A549 (cell line): ENCODE measurements around the gene NME7. TPM values are rescaled to one million over a fixed set of nuclear protein-coding genes. Genes with fewer than 3 reads are reported as not detected.

Source experiments
- ATAC-seq, 2 experiments: fragments of 200-7000 bp in 1 of 2; fragments of >200 bp in 1 of 2; cut with Nextera tagmentation in 1 of 2; cut with Tn5 transposase in 1 of 2; 3 replicates each; pipeline versions ENCODE4 v1.8.0 to v1.9.1; 2018 to 2020; ENCODE audit warnings: mild to moderate bottlenecking in 1 of 2, moderate library complexity in 1 of 2
- CTCF ChIA-PET: fragments of 300-600 bp; sonication (Branson Sonifier 250); formaldehyde crosslinking; extraction: SDS; loops from one replicate; lab custom pipeline; 2021; ENCODE audit warnings: antibody characterized with exemption, inconsistent platforms; lab: Yijun Ruan, JAX
- POLR2A ChIA-PET: fragments of 350-600 bp; formaldehyde crosslinking; extraction: SDS; loops from one replicate; lab custom pipeline; 2021; ENCODE audit warnings: antibody characterized with exemption, inconsistent platforms; lab: Yijun Ruan, JAX
- DNase-seq, 2 experiments: peaks; one replicate each; pipeline versions ENCODE4 v3.0.0 to v3.0.0-alpha.2; 2011 to 2016; ENCODE audit warnings: low read depth in 1 of 2, low spot score in 1 of 2
- FAIRE-seq: peaks from 2 replicates; lab custom pipeline; 2011; peaks lifted over from hg19 to GRCh38; lab: Jason Lieb, UNC
- H3K27ac ChIP-seq, 2 experiments: fragments of >200 bp; sonication (Bioruptor Twin); formaldehyde crosslinking; 3 replicates each; pipeline ENCODE4 v1.5.1; 2016 to 2017
- H3K4me1 ChIP-seq: fragments of >200 bp; sonication (Bioruptor Twin); formaldehyde crosslinking; 3 replicates; pipeline ENCODE4 v1.6.1; 2016
- H3K4me2 ChIP-seq: fragments of >200 bp; sonication (Bioruptor Twin); formaldehyde crosslinking; 3 replicates; pipeline ENCODE4 v1.6.1; 2016
- H3K4me3 ChIP-seq: fragments of >200 bp; sonication (Bioruptor Twin); formaldehyde crosslinking; 3 replicates; pipeline ENCODE4 v1.5.1; 2016
- H3K9me3 ChIP-seq: fragments of >200 bp; sonication (Bioruptor Twin); formaldehyde crosslinking; 3 replicates; pipeline ENCODE4 v1.6.1; 2016
- ATOH8 ChIP-seq: fragments of 250-450 bp; sonication (Bioruptor Pico); IDR thresholded peaks from 2 replicates; pipeline ENCODE4 v1.5.0; 2020; ENCODE audit warnings: low read depth, mild to moderate bottlenecking, moderate library complexity
- BCL3 ChIP-seq: fragments of >200 bp; sonication (Bioruptor Twin); formaldehyde crosslinking; IDR thresholded peaks from 3 replicates; pipeline ENCODE4 v1.6.1; 2016
- BHLHE40 ChIP-seq: IDR thresholded peaks from 2 replicates; pipeline ENCODE4 v1.6.1; 2012; ENCODE audit warnings: low read depth, low read length, inconsistent platforms
- CBX2 ChIP-seq: fragments of 200-600 bp; sonication (generic); IDR thresholded peaks from 2 replicates; pipeline ENCODE4 v1.6.1; 2016; ENCODE audit warnings: low read depth, mild to moderate bottlenecking, borderline replicate concordance
- CEBPB ChIP-seq, 2 experiments: fragments of >200 bp in 1 of 2; sonication (Bioruptor Twin) in 1 of 2; formaldehyde crosslinking in 1 of 2; IDR thresholded peaks; 2 replicates each; pipeline ENCODE4 v1.6.1; 2012 to 2016
- CHD2 ChIP-seq: fragments of 150-350 bp; IDR thresholded peaks from 2 replicates; pipeline ENCODE4 v1.6.1; 2014; ENCODE audit warnings: low read length; ENCODE audit not compliant: partially characterized antibody
- E2F6 ChIP-seq: IDR thresholded peaks from 2 replicates; pipeline ENCODE4 v1.6.1; 2012; ENCODE audit warnings: low read depth, borderline replicate concordance
- ELK1 ChIP-seq: fragments of 150-350 bp; IDR thresholded peaks from 2 replicates; pipeline ENCODE4 v1.6.1; 2014; ENCODE audit warnings: low read depth, mild to moderate bottlenecking, low read length
- ESRRA ChIP-seq: fragments of 150-350 bp; IDR thresholded peaks from 2 replicates; pipeline ENCODE4 v1.6.1; 2014; ENCODE audit warnings: mild to moderate bottlenecking, low read length, borderline replicate concordance
- FOSL2 ChIP-seq, 2 experiments: fragments of 450-650 bp in 1 of 2; fragments of >200 bp in 1 of 2; sonication (Bioruptor Twin) in 1 of 2; formaldehyde crosslinking; IDR thresholded peaks; 2 replicates each; pipeline versions ENCODE4 v1.5.0 to v1.6.1; 2016 to 2020; ENCODE audit warnings: mild to moderate bottlenecking in 1 of 2, moderate library complexity in 1 of 2
- GATA3 ChIP-seq: IDR thresholded peaks from 2 replicates; pipeline ENCODE4 v1.6.1; 2012; ENCODE audit warnings: borderline replicate concordance
- HOXB13 ChIP-seq: fragments of 250-450 bp; sonication (Bioruptor Pico); IDR thresholded peaks from 2 replicates; pipeline ENCODE4 v1.5.0; 2020; ENCODE audit warnings: low read depth, mild to moderate bottlenecking, moderate library complexity
- HOXB5 ChIP-seq: fragments of 250-450 bp; sonication (Bioruptor Pico); IDR thresholded peaks from 2 replicates; pipeline ENCODE4 v1.5.0; 2020; ENCODE audit warnings: mild to moderate bottlenecking, moderate library complexity
- KDM1A ChIP-seq: fragments of 200-600 bp; sonication (generic); IDR thresholded peaks from 2 replicates; pipeline ENCODE4 v1.6.1; 2016; ENCODE audit warnings: low read depth, mild to moderate bottlenecking
- NPAS2 ChIP-seq: fragments of 250-450 bp; sonication (Bioruptor Pico); IDR thresholded peaks from 2 replicates; pipeline ENCODE4 v1.8.0; 2022; ENCODE audit warnings: mild to moderate bottlenecking, moderate library complexity, borderline replicate concordance
- NR3C1 ChIP-seq: fragments of >200 bp; sonication (Bioruptor Twin); formaldehyde crosslinking; IDR thresholded peaks from 3 replicates; pipeline ENCODE4 v1.6.1; 2017
- PBX3 ChIP-seq: IDR thresholded peaks from 2 replicates; pipeline ENCODE4 v1.6.1; 2012
- POLR2AphosphoS2 ChIP-seq: conservative IDR thresholded peaks from 2 replicates; pipeline ENCODE4 v1.6.1; 2012; ENCODE audit warnings: low read length, improper control_type of control experiment, inconsistent platforms
- RARB ChIP-seq: fragments of 250-450 bp; sonication (Bioruptor Pico); IDR thresholded peaks from 2 replicates; pipeline ENCODE4 v1.8.0; 2021; ENCODE audit warnings: mild to moderate bottlenecking, moderate library complexity
- RFX5 ChIP-seq: fragments of 450-650 bp; IDR thresholded peaks from 2 replicates; pipeline ENCODE4 v1.7.1; 2014; ENCODE audit warnings: antibody characterized with exemption, mild to moderate bottlenecking, moderate library complexity
- RNF2 ChIP-seq: fragments of 200-600 bp; sonication (generic); IDR thresholded peaks from 2 replicates; pipeline ENCODE4 v1.6.1; 2016; ENCODE audit warnings: low read depth, mild to moderate bottlenecking, antibody characterized with exemption, moderate library complexity, borderline replicate concordance
- SMC3 ChIP-seq: fragments of >200 bp; sonication (Bioruptor Twin); formaldehyde crosslinking; IDR thresholded peaks from 3 replicates; pipeline ENCODE4 v1.6.1; 2018; ENCODE audit warnings: inconsistent platforms
- TFCP2L1 ChIP-seq: fragments of 250-450 bp; sonication (Bioruptor Pico); IDR thresholded peaks from 2 replicates; pipeline ENCODE4 v1.5.0; 2021; ENCODE audit warnings: mild to moderate bottlenecking
- USF2 ChIP-seq: fragments of 450-650 bp; IDR thresholded peaks from 2 replicates; pipeline ENCODE4 v1.6.1; 2014; ENCODE audit warnings: antibody characterized with exemption
- ZFP36 ChIP-seq: fragments of 450-650 bp; IDR thresholded peaks from 2 replicates; pipeline ENCODE4 v1.6.1; 2014; ENCODE audit warnings: borderline replicate concordance; ENCODE audit not compliant: partially characterized antibody
- ZNF302 ChIP-seq: fragments of 250-450 bp; sonication (Bioruptor Pico); IDR thresholded peaks from 2 replicates; pipeline ENCODE4 v1.9.0; 2021; ENCODE audit warnings: inconsistent platforms, mild to moderate bottlenecking, moderate library complexity
- ZSCAN20 ChIP-seq: fragments of 250-450 bp; sonication (Bioruptor Pico); IDR thresholded peaks from 2 replicates; pipeline ENCODE4 v1.8.0; 2022; ENCODE audit warnings: mild to moderate bottlenecking, moderate library complexity
- WGBS: methylation state at CpG from one replicate; pipeline ENCODE4 v1.1.6; 2017; ENCODE audit errors: missing lambda C conversion rate; 5-methylcytosine and 5-hydroxymethylcytosine counted together
- polyA plus RNA-seq, 4 experiments: library from polyadenylated mRNA; depleted of rRNA in 3 of 4; stranded (reverse); fragments of >200 nt; fragmentation: RNase III in 1 of 4; extraction: RNeasy Plus Mini Kit Qiagen cat#74134 plus additional on column Dnase treatment in 1 of 4; gene quantifications; 2 replicates in 3 of 4; 3 replicates in 1 of 4; pipeline ENCODE4 v1.2.3, GENCODE V29; 2011 to 2017

Gene NME7
- polyA plus RNA-seq, 2 of the 4 experiments (the other 2 are of a cell fraction): 39.5 to 62.3 TPM

- Histone ChIP-seq H3K4me2 (no peak overlapping the region), H3K9me3 (no peaks in the 10 kb centered on the region), H3K27ac (no peak overlapping the region), H3K4me3 (no peak overlapping the region), H3K4me1 (peaks cover 10% of the 10 kb centered on the region)
- FAIRE-seq (no peak), ATAC-seq (no peak), DNase-seq (no peak)
- ChIA-PET POLR2A (no interaction called here), CTCF (no interaction called here)
- WGBS: 87% methylated on average over 3 of the region's 3 CpGs
- TF ChIP-seq ESRRA (no peak), SMC3 (no peak), NR3C1 (no peak), RNF2 (no peak), FOSL2 (IDR thresholded peaks at IDR 0.05) (no peak), FOSL2 (CRISPR knock-in tag; IDR thresholded peaks at IDR 0.05) (no peak), BCL3 (no peak), CEBPB (IDR thresholded peaks at IDR 0.05) (no peak), ZFP36 (no peak), PBX3 (no peak), RFX5 (no peak), ZNF302 (no peak), ZSCAN20 (CRISPR knock-in tag) (no peak), HOXB5 (CRISPR knock-in tag) (no peak), RARB (CRISPR knock-in tag) (no peak)
These were observed 48.9 kb downstream of the NME7 start for GRCh38 chr1:169318536-169319244.

- ChIA-PET POLR2A (no interaction called here), CTCF (no interaction called here)
- ATAC-seq (no peak), FAIRE-seq (no peak), DNase-seq (no peak)
- TF ChIP-seq ZFP36 (no peak), CHD2 (no peak), RFX5 (no peak), TFCP2L1 (no peak), POLR2AphosphoS2 (no peak), E2F6 (no peak), RARB (CRISPR knock-in tag) (no peak), HOXB13 (CRISPR knock-in tag) (no peak), GATA3 (no peak), KDM1A (no peak), CBX2 (no peak), USF2 (no peak), ELK1 (no peak), BHLHE40 (no peak), HOXB5 (CRISPR knock-in tag) (no peak), BCL3 (no peak), ATOH8 (CRISPR knock-in tag) (no peak), NPAS2 (CRISPR knock-in tag) (no peak)
- H3K4me2 ChIP-seq: no peak overlapping the region
- peaks cover 15% of the 10 kb centered on the region for H3K4me1 ChIP-seq
- no peak overlapping the region for H3K27ac ChIP-seq
- H3K4me3 ChIP-seq: no peak overlapping the region
- H3K9me3 ChIP-seq: no peaks in the 10 kb centered on the region
These were observed 51.0 kb downstream of the NME7 start for GRCh38 chr1:169316556-169316955.
